Liver (tissue), 3 donors: ENCODE measurements around the gene KCNMA1.

Experiments used
- CTCF ChIP-seq: fragments of 150-350 bp; IDR thresholded peaks from 2 replicates; pipeline ENCODE4 v1.5.1; 2017; ENCODE audit warnings: improper control_type of control experiment, low read depth, low read length; ENCODE audit not compliant: missing input control
- EGR1 ChIP-seq, 2 donors: IDR thresholded peaks; 2 replicates each; pipeline ENCODE4 v1.6.1; 2016 to 2018; ENCODE audit warnings: antibody characterized with exemption in 2 of 2, low read depth in 2 of 2
- FOXA1 ChIP-seq: IDR thresholded peaks from 2 replicates; pipeline ENCODE4 v1.6.1; 2016; ENCODE audit warnings: antibody characterized with exemption
- GABPA ChIP-seq, 2 donors: IDR thresholded peaks in 1 of 2; conservative IDR thresholded peaks in 1 of 2; 2 replicates each; pipeline ENCODE4 v1.6.1; 2016; ENCODE audit warnings: antibody characterized with exemption in 2 of 2, mild to moderate bottlenecking in 1 of 2, moderate library complexity in 1 of 2
- JUND ChIP-seq, 2 donors: IDR thresholded peaks; 2 replicates each; pipeline ENCODE4 v1.6.1; 2016; ENCODE audit warnings: antibody characterized with exemption in 2 of 2
- MAX ChIP-seq: IDR thresholded peaks from 2 replicates; pipeline ENCODE4 v1.6.1; 2016; ENCODE audit warnings: antibody characterized with exemption
- RAD21 ChIP-seq, 2 donors: IDR thresholded peaks; 2 replicates each; pipeline ENCODE4 v1.6.1; 2016; ENCODE audit warnings: antibody characterized with exemption in 2 of 2, mild to moderate bottlenecking in 2 of 2
- SP1 ChIP-seq: IDR thresholded peaks from 2 replicates; pipeline ENCODE4 v1.6.1; 2018; ENCODE audit warnings: antibody characterized with exemption, mild to moderate bottlenecking
- YY1 ChIP-seq: IDR thresholded peaks from 2 replicates; pipeline ENCODE4 v1.6.1; 2016; ENCODE audit warnings: antibody characterized with exemption, mild to moderate bottlenecking
- TF ChIP-seq, protein P1 (sequence below): IDR thresholded peaks from 2 replicates; pipeline ENCODE4 v1.6.1; 2016; ENCODE audit warnings: antibody characterized with exemption, mild to moderate bottlenecking
- TF ChIP-seq, protein P2 (sequence below): IDR thresholded peaks from 2 replicates; pipeline ENCODE4 v1.6.1; 2016; ENCODE audit warnings: antibody characterized with exemption
- TF ChIP-seq, protein P3 (sequence below): IDR thresholded peaks from 2 replicates; pipeline ENCODE4 v1.6.1; 2016; ENCODE audit warnings: antibody characterized with exemption
- donor health status: healthy.
- donor health status: healthy.

DNA sequence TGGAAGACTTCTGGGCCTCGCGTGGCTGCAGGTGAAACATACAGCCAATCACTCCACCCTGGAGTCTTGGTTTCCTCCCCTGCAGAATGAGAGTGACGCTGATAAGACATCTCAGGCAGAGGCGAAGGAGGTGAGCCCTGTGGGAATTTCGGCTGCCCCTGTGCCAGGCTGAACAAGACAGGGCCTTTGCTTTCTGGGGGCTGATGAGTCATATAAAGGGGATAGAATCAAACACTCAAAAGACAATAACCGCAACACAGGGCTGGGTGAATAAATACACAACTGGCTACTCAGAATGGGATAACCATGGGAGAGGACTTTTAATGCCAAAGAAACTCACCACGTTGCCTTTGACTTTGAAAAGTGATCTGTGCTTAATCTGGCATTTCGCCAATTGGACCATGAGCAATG lies 143.8 kb downstream of the KCNMA1 start:
- no peak for TF ChIP-seq CTCF
- TF ChIP-seq MAX, result no peak
- no peak for TF ChIP-seq FOXA1
- TF ChIP-seq JUND (IDR thresholded peaks at IDR 0.05), result no peak
- TF ChIP-seq RAD21 (IDR thresholded peaks at IDR 0.05), result no peak
- TF ChIP-seq, protein P1, sequence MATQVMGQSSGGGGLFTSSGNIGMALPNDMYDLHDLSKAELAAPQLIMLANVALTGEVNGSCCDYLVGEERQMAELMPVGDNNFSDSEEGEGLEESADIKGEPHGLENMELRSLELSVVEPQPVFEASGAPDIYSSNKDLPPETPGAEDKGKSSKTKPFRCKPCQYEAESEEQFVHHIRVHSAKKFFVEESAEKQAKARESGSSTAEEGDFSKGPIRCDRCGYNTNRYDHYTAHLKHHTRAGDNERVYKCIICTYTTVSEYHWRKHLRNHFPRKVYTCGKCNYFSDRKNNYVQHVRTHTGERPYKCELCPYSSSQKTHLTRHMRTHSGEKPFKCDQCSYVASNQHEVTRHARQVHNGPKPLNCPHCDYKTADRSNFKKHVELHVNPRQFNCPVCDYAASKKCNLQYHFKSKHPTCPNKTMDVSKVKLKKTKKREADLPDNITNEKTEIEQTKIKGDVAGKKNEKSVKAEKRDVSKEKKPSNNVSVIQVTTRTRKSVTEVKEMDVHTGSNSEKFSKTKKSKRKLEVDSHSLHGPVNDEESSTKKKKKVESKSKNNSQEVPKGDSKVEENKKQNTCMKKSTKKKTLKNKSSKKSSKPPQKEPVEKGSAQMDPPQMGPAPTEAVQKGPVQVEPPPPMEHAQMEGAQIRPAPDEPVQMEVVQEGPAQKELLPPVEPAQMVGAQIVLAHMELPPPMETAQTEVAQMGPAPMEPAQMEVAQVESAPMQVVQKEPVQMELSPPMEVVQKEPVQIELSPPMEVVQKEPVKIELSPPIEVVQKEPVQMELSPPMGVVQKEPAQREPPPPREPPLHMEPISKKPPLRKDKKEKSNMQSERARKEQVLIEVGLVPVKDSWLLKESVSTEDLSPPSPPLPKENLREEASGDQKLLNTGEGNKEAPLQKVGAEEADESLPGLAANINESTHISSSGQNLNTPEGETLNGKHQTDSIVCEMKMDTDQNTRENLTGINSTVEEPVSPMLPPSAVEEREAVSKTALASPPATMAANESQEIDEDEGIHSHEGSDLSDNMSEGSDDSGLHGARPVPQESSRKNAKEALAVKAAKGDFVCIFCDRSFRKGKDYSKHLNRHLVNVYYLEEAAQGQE, result no peak
- TF ChIP-seq, protein P2, sequence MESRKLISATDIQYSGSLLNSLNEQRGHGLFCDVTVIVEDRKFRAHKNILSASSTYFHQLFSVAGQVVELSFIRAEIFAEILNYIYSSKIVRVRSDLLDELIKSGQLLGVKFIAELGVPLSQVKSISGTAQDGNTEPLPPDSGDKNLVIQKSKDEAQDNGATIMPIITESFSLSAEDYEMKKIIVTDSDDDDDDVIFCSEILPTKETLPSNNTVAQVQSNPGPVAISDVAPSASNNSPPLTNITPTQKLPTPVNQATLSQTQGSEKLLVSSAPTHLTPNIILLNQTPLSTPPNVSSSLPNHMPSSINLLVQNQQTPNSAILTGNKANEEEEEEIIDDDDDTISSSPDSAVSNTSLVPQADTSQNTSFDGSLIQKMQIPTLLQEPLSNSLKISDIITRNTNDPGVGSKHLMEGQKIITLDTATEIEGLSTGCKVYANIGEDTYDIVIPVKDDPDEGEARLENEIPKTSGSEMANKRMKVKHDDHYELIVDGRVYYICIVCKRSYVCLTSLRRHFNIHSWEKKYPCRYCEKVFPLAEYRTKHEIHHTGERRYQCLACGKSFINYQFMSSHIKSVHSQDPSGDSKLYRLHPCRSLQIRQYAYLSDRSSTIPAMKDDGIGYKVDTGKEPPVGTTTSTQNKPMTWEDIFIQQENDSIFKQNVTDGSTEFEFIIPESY, result no peak
- TF ChIP-seq, protein P3, sequence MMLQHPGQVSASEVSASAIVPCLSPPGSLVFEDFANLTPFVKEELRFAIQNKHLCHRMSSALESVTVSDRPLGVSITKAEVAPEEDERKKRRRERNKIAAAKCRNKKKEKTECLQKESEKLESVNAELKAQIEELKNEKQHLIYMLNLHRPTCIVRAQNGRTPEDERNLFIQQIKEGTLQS, result no peak
- no peak for TF ChIP-seq SP1
- TF ChIP-seq YY1, result no peak
- TF ChIP-seq EGR1 (IDR thresholded peaks at IDR 0.05; ENCODE audit: low read depth in 2 of 2), result no peak
- no peak for TF ChIP-seq GABPA (IDR thresholded peaks at IDR 0.05 in 1 of 2, conservative IDR thresholded peaks at IDR 0.05 in 1 of 2)
